K562 (cell line): ENCODE results near the gene FAT2.

Experiments used
- CHD2 ChIP-seq: IDR thresholded peaks from 2 replicates; pipeline ENCODE4 v1.6.1; 2011; ENCODE audit warnings: low read depth, low read length
- ESRRA ChIP-seq: fragments of 450-650 bp; IDR thresholded peaks from 2 replicates; pipeline ENCODE4 v1.6.1; 2014; ENCODE audit warnings: low read depth, mild to moderate bottlenecking, moderate library complexity, borderline replicate concordance
- EZH2 ChIP-seq: IDR thresholded peaks from 2 replicates; pipeline ENCODE4 v1.6.1; 2012; ENCODE audit warnings: low read depth, mild to moderate bottlenecking, inconsistent platforms, low read length, borderline replicate concordance
- FOXM1 ChIP-seq, 2 experiments: fragments of 450-650 bp in 1 of 2; sonication (generic) in 1 of 2; formaldehyde crosslinking in 1 of 2; IDR thresholded peaks; 2 replicates each; pipeline versions ENCODE4 v1.6.1 to v1.9.0; 2017 to 2022; ENCODE audit warnings: low read depth in 2 of 2, mild to moderate bottlenecking in 2 of 2, missing genetic modification reagents in 1 of 2, moderate library complexity in 1 of 2
- FOXP1 ChIP-seq: sonication (generic); formaldehyde crosslinking; IDR thresholded peaks from 2 replicates; pipeline ENCODE4 v1.8.0; 2022; ENCODE audit warnings: mild to moderate bottlenecking, missing genetic modification reagents
- HDGF ChIP-seq: fragments of 450-650 bp; IDR thresholded peaks from 2 replicates; pipeline ENCODE4 v1.6.1; 2016
- JUNB ChIP-seq: fragments of 450-650 bp; formaldehyde crosslinking; conservative IDR thresholded peaks from 2 replicates; pipeline ENCODE4 v1.4.0; 2020; ENCODE audit warnings: mild to moderate bottlenecking
- PCBP1 ChIP-seq: fragments of 200-400 bp; formaldehyde crosslinking; IDR thresholded peaks from 2 replicates; pipeline ENCODE4 v1.6.1; 2018; ENCODE audit warnings: mild to moderate bottlenecking, low read depth, low read length; ENCODE audit not compliant: poor library complexity, severe bottlenecking
- POLR2A ChIP-seq: fragments of 450-650 bp; conservative IDR thresholded peaks from 2 replicates; pipeline ENCODE4 v1.6.1; 2016
- SETDB1 ChIP-seq: IDR thresholded peaks from one replicate; pipeline ENCODE4 v1.6.1; 2012; ENCODE audit warnings: low read length, control low read depth, inconsistent platforms
- ZNF217 ChIP-seq: sonication (generic); formaldehyde crosslinking; IDR thresholded peaks from 2 replicates; pipeline ENCODE4 v1.8.0; 2022; ENCODE audit warnings: mild to moderate bottlenecking, missing genetic modification reagents
- TF ChIP-seq, protein P1 (sequence below), 2 experiments: fragments of 450-650 bp in 1 of 2; sonication (generic) in 1 of 2; formaldehyde crosslinking; conservative IDR thresholded peaks; 2 replicates each; pipeline versions ENCODE4 v1.4.0 to v1.8.1; 2020 to 2022; ENCODE audit warnings: mild to moderate bottlenecking in 1 of 2, missing genetic modification reagents in 1 of 2
- TF ChIP-seq, protein P2 (sequence below), 3 experiments: IDR thresholded peaks in 2 of 3; conservative IDR thresholded peaks in 1 of 3; 2 replicates each; pipeline ENCODE4 v1.5.1; 2011 to 2012; ENCODE audit warnings: low read length in 3 of 3, mild to moderate bottlenecking in 3 of 3, control low read depth in 2 of 3, improper control_type of control experiment in 1 of 3, inconsistent platforms in 1 of 3, low read depth in 1 of 3, mixed read lengths in 1 of 3, moderate library complexity in 1 of 3; ENCODE audit not compliant: insufficient read depth in 2 of 3

DNA sequence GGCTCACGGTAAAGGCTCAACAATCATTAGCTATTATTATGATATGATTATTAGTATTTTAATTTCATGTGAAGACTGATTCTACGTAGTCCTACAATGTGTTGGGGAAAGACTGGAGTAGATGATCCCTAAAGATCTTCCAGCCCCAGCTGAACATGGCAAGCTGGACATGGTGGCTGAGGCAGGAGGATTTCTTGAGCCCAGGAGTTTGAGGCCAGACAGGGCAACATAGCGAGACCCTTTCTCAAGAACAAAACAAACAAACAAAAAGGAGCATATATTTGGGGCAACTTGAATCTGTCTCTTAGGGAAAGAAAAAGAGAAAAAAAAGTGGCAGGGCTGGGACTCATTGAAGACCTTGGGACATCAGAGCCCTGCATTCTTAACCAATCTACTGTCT, 16.2 kb upstream of the FAT2 start:
- TF ChIP-seq ZNF217 (CRISPR knock-in tag) (no peak), ESRRA (no peak), FOXP1 (no peak), POLR2A (no peak), JUNB (CRISPR knock-in tag) (no peak), SETDB1 (no peak), FOXM1 (IDR thresholded peaks at IDR 0.05; ENCODE audit: low read depth) (no peak), FOXM1 (CRISPR knock-in tag; IDR thresholded peaks at IDR 0.05; ENCODE audit: low read depth) (no peak), CHD2 (no peak), PCBP1 (no peak), HDGF (no peak), EZH2 (no peak)
- TF ChIP-seq, protein P1, sequence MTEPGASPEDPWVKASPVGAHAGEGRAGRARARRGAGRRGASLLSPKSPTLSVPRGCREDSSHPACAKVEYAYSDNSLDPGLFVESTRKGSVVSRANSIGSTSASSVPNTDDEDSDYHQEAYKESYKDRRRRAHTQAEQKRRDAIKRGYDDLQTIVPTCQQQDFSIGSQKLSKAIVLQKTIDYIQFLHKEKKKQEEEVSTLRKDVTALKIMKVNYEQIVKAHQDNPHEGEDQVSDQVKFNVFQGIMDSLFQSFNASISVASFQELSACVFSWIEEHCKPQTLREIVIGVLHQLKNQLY (CRISPR knock-in tag; conservative IDR thresholded peaks at IDR 0.05), result no peak
- TF ChIP-seq, protein P2, sequence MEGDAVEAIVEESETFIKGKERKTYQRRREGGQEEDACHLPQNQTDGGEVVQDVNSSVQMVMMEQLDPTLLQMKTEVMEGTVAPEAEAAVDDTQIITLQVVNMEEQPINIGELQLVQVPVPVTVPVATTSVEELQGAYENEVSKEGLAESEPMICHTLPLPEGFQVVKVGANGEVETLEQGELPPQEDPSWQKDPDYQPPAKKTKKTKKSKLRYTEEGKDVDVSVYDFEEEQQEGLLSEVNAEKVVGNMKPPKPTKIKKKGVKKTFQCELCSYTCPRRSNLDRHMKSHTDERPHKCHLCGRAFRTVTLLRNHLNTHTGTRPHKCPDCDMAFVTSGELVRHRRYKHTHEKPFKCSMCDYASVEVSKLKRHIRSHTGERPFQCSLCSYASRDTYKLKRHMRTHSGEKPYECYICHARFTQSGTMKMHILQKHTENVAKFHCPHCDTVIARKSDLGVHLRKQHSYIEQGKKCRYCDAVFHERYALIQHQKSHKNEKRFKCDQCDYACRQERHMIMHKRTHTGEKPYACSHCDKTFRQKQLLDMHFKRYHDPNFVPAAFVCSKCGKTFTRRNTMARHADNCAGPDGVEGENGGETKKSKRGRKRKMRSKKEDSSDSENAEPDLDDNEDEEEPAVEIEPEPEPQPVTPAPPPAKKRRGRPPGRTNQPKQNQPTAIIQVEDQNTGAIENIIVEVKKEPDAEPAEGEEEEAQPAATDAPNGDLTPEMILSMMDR (IDR thresholded peaks at IDR 0.05 in 2 of 3, conservative IDR thresholded peaks at IDR 0.05 in 1 of 3; ENCODE audit: insufficient read depth in 2 of 3, low read depth in 1 of 3, low read length in 3 of 3), result no peak
